T-helper 2 cell treated with Interferon-gamma antibody and Interleukin-4, amounts not matched to agents 100 ng/mL and 5 ng/mL, for 36 hours (primary cell): Measurements from ENCODE around the gene TXLNA. TPM values are rescaled to one million over a fixed set of nuclear protein-coding genes. Genes with fewer than 3 reads are reported as not detected.

ENCODE experiments used
- intact Hi-C: fragments of 100-400 bp; cut with micrococcal nuclease; formaldehyde crosslinking; loops from one replicate; pipeline ENCODE4 v1.15.1; 2023
- total RNA-seq: library from RNA; stranded (reverse); gene quantifications from 2 replicates; pipeline ENCODE4 v1.2.3, GENCODE V29; 2022

TXLNA gene
- total RNA-seq, 1 donor from 2014 or later = 79.4 TPM

GRCh38 chr1:32208469-32208868 lies 29.0 kb downstream of the TXLNA start:
- intact Hi-C loops = no loop called here

- intact Hi-C loops = no loop called here
Measured at GRCh38 chr1:32208891-32209328, 29.4 kb downstream of the TXLNA start, which contains the start of gene DCDC2B. Gene DCDC2B, plus strand, starts transcription at chr1:32209089. Its CDS starts 5 bp downstream, at chr1:32209094.

DNA sequence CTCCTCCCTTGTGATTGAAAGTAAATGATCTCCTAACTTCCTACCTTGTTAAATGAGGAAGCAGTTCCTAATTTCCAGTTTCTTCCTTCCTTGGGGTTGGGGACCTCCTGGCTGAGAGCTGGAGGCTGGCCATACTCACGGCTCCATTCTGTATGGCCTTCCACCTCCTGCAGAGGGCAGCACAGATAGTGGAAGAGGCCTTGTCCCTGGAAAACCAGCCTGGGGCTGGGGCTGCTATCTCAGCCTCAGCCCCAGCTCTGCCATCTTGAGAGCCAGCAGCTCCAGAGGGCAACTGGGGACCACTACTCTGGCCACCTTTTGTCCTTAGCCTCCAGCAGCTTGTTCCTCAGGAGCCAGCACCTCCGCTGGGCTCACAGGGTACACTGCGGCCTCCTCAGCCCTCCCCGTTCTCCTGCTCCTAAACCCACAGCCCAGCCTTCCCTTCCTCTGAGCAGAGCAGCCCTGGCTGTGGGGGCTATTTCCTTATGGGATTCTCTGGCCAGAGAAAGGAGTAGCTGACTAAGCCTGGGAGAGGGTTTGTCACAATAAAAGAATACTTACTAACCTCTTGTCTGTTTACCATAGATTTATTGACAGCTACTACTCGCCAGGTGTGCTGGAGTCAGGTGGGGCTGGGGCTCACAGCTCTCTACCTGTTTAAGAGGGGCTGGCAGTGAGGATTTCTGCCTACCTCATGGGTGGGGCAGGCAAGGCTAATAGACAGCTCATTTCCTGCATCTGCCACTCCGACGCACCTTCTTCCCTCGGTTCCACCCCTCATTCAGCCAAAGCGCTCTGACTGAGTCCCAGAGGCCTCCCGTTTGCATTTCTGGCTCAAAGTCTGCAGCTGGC lies 36.4 kb downstream of the TXLNA start:
- intact Hi-C loops = loop anchor here (1.0 kb wide), 2 partner anchors 156 to 198 kb away; no protein-coding TSS in a partner anchor

- intact Hi-C loops = no loop called here
Measured at GRCh38 chr1:32216566-32216965, 37.1 kb downstream of the TXLNA start.

- intact Hi-C loops = no loop called here
Measured at GRCh38 chr1:32219022-32219421, 39.5 kb downstream of the TXLNA start.

- intact Hi-C loops = no loop called here
Measured at GRCh38 chr1:32220746-32221580, 41.5 kb downstream of the TXLNA start.

- intact Hi-C loops = no loop called here
Measured at GRCh38 chr1:32221581-32221979, 42.1 kb downstream of the TXLNA start.

DNA sequence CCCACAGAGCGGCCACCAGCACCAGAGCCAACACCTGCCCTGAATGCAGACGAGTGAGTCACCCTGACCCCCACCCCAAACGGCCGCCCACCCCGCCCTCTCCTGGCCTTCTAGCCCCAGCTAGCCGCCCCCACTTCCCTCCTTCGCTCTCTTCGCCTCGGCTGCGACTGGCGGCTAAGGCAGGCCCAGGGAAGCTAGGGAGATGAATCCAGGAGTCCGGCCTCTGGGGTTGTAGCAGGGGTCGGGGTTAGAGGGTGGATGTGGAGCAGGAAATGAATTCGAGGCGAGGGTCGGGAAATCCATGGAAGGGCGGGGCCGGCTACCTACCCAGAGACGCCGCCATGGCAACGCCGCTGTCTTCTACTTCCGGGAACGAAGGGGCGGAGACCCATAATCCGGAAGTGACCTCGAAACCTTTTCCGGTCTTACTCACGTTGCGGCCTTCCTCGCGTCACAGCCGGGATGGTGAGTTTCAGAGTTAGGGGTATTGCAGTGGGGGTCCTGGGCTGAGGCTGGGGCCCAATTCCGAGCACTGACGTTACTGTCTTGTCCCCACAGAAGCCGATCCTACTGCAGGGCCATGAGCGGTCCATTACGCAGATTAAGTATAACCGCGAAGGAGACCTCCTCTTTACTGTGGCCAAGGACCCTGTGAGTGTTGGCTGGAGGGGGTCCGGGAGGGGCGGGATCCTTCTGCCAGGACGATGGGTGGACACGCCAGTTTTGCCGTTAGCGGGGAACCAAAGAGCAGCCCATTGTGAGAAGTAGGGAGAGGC lies 42.7 kb downstream of the TXLNA start, which contains the start of the genes EIF3I and TMEM234:
Gene EIF3I, plus strand, starts transcription at position 428 of the 776 bp plus-strand sequence. Its CDS starts 35 bp downstream, at position 463.
Gene TMEM234, minus strand, starts transcription at position 374 of the 776 bp plus-strand sequence. Its CDS starts 31 bp downstream, at position 343.
- intact Hi-C loops = loop anchor here (1.0 to 2.0 kb wide), 4 partner anchors 21 to 69 kb away; partner anchors contain the start of genes CCDC28B and TXLNA

DNA sequence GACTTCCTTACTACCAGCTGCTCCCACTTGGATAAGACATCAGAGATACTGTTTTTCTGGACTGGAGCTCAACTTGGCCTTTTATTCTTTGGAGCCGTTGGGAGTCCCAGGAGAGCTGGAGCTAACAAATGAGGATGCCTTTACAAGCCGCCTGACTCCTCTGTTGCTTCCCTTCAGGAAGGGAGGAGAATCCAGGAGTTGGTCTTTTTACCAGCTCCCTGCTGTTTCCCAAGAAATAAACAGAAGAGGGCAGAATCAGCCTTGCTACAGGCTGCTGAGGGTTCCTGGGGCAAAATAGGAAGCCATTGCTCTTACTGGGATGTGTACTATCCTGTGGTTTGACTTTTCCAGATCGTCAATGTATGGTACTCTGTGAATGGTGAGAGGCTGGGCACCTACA lies 44.2 kb downstream of the TXLNA start:
- intact Hi-C loops = loop anchor here (2.0 kb wide), 2 partner anchors 23 to 67 kb away; partner anchors contain the start of gene CCDC28B

GRCh38 chr1:32224285-32224684 lies 44.8 kb downstream of the TXLNA start:
- intact Hi-C loops = no loop called here

DNA sequence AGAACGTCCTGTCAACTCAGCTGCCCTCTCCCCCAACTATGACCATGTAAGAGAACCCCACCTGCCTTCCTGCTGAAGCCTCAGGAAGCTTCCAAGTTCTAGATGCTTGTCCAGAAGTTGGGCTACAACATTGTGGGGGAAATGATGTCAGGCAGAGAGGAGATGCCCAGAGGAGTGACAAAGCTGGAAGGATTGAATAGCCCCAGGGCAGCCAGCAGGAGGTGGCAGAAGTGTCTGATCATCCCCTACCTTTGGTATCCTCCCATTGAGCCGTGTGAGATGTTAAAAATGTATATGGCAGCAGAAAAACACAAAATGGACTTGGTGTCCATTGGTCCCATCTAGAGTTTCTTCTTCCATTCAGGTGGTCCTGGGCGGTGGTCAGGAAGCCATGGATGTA lies 49.3 kb downstream of the TXLNA start:
- intact Hi-C loops = no loop called here

DNA sequence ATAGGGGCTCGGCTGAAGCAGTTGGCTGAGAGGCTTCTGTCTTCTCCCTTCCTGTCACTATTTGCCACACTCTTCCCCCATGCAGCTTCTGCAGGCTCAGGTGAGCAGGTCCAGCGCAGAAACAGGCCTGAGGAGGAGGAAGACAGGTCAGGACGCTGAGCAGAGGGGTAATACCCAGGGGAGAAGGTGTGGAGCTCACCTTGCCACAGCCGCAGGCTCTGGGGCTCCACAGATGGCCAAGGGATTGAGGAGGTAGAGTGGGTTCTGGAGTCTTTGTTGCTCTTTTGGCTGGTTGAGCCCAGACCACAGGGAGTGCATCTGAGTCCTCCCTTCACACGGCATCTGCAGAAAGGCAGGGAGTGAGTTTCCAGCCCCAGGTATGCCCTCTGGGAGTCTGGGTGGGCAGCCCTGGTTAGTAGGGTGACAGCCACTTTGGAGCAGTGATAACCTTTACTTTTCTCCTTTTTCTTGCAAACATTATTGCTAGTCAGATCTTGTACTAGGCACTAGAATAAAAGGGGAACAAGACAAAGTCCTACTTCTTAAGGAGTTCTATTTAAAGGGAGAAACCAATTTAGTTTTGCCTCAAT lies 52.5 kb downstream of the TXLNA start:
- intact Hi-C loops = no loop called here

- intact Hi-C loops = no loop called here
Measured at GRCh38 chr1:32232558-32233304, 53.3 kb downstream of the TXLNA start.

- intact Hi-C loops = no loop called here
Measured at GRCh38 chr1:32234792-32235191, 55.3 kb downstream of the TXLNA start.

GRCh38 chr1:32239337-32239736 lies 59.9 kb downstream of the TXLNA start:
- intact Hi-C loops = no loop called here

- intact Hi-C loops = no loop called here
Measured at GRCh38 chr1:32239790-32240139, 60.3 kb downstream of the TXLNA start.

DNA sequence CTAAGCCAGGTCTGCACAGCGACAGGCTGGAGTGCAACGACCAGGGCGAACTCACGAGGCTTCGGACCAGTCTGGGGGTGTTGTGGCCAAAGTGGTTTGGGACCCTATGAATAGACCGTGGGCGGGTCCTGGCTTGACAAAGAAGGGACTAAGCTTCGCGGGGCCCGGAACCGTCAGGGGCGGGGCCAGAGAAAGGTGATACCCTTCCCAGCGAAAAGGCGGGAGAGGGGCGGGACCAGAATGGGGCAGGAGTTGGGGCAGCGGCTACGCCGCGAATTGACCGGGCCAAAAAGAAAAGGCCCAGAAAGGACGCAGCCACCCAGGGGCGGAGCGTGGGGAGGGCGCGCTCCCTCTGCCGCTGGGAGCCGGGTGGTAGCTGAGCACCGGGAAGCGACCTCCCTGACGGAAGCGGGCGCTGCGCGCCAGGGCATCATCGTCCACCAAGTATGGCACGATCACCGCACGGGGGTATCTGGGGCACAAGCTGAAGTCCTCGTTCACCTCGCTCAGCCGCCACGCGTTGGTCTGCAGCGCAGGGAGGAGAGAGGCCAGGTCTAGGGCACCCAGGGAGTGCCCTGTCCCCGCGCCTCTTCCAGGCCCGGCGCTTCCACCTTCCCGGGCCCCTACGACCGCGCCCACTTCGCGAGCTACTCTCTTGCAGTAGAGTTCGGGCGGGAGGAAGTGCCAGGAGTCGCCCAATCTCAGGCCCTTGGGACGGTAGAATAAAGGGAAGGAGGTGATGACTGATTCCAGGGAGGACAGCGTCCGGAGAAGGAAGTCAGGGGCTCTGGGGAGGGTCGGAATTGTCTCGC lies 60.9 kb downstream of the TXLNA start:
- intact Hi-C loops = no loop called here

GRCh38 chr1:32241001-32241763 lies 61.7 kb downstream of the TXLNA start:
- intact Hi-C loops = no loop called here
